WERI-Rb-1 (cell line): ENCODE results near the gene RLN1.
"Not testable (repeated sequence)": the region's sequence is repeated elsewhere in the genome, so short reads cannot be mapped to it uniquely, and the experiment has no call there.

Source experiments
- DNase-seq: peaks from one replicate; pipeline ENCODE4 v3.0.0-alpha.2; 2020
- H3K27ac ChIP-seq: fragments of 250-450 bp; sonication (Bioruptor Pico); 2 replicates; pipeline ENCODE4 v1.5.1; 2020; ENCODE audit warnings: mild to moderate bottlenecking, moderate library complexity
- H3K27me3 ChIP-seq: fragments of 250-450 bp; sonication (Bioruptor Pico); 2 replicates; pipeline ENCODE4 v1.5.1; 2021; ENCODE audit warnings: mild to moderate bottlenecking, low read depth, moderate library complexity; ENCODE audit not compliant: insufficient read depth, severe bottlenecking
- H3K36me3 ChIP-seq: fragments of 250-450 bp; sonication (Bioruptor Pico); 2 replicates; pipeline ENCODE4 v1.5.1; 2020; ENCODE audit warnings: mild to moderate bottlenecking, moderate library complexity
- H3K4me3 ChIP-seq: 2 replicates; pipeline ENCODE4 v1.5.1; 2011; ENCODE audit warnings: low read depth, mild to moderate bottlenecking, control low read depth, low read length
- H3K9me3 ChIP-seq: fragments of 250-450 bp; sonication (Bioruptor Pico); 2 replicates; pipeline ENCODE4 v1.5.1; 2021; ENCODE audit warnings: mild to moderate bottlenecking, moderate library complexity; ENCODE audit not compliant: severe bottlenecking
- TF ChIP-seq, protein P1 (sequence below): IDR thresholded peaks from 2 replicates; pipeline ENCODE4 v1.5.1; 2011; ENCODE audit warnings: low read depth, mild to moderate bottlenecking, control low read depth, inconsistent platforms, low read length

RLN1 gene

DNA sequence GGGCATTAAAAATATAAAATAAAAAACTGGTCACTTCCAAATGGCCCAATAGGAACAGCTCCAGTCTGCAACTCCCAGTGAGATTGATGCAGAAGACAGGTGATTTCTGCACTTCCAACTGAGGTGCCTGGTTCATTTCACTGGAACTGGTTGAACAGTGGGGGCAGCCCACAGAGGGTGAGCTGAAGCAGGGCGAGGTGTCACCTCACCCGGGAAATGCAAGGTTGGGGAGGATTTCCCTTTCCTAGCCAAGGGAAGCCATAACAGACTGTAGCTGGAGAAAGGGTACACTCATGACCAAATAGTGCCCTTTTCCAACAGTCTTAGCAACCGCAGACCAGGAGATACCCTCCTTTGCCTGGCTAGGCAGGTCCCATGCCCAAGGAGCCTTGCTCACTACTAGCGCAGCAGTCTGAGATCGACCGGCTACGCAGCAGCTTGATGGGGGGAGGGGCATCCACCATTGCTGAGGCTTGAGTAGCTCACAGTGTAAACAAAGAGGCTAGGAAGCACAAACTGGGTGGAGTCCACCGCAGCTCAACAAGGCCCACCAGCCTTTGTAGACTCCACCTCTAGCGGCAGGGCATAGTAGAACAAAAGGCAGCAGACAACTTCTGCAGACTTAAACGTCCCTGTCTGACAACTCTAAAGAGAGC, 12.7 kb downstream of the RLN1 start:
- Histone ChIP-seq H3K27ac (no peak overlapping the region), H3K27me3 (no peaks in the 10 kb centered on the region), H3K36me3 (no peaks in the 10 kb centered on the region), H3K4me3 (no peak overlapping the region; the same call in 1 of the 2 replicates), H3K9me3 (no peaks in the 10 kb centered on the region)
- DNase-seq: peak; percentile 38
- TF ChIP-seq, protein P1, sequence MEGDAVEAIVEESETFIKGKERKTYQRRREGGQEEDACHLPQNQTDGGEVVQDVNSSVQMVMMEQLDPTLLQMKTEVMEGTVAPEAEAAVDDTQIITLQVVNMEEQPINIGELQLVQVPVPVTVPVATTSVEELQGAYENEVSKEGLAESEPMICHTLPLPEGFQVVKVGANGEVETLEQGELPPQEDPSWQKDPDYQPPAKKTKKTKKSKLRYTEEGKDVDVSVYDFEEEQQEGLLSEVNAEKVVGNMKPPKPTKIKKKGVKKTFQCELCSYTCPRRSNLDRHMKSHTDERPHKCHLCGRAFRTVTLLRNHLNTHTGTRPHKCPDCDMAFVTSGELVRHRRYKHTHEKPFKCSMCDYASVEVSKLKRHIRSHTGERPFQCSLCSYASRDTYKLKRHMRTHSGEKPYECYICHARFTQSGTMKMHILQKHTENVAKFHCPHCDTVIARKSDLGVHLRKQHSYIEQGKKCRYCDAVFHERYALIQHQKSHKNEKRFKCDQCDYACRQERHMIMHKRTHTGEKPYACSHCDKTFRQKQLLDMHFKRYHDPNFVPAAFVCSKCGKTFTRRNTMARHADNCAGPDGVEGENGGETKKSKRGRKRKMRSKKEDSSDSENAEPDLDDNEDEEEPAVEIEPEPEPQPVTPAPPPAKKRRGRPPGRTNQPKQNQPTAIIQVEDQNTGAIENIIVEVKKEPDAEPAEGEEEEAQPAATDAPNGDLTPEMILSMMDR: no peak

DNA sequence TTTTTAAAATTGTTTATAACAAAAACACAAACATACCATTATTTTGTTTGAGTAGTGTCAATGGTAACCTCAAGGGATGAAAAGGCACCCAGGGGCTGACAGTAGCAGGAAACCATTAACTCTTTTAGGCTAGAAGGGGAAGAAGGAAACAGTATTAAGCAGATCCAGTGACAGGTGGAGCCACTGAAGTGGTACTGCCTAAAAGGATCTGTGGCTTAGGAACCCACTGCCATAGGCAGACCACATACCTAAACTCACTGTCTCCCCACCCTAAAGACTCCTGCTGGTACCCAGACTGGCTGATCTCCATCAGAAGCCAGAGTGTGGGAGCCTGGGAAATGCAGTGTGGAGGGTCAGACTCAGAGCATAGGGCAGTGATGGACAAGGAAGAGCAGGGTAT, 13.5 kb downstream of the RLN1 start:
- no peaks in the 10 kb centered on the region for H3K27me3 ChIP-seq
- no peaks in the 10 kb centered on the region for H3K9me3 ChIP-seq
- TF ChIP-seq, protein P1: no peak
- no peak for DNase-seq
- H3K36me3 ChIP-seq: no peaks in the 10 kb centered on the region
- no peak overlapping the region for H3K4me3 ChIP-seq
- no peak overlapping the region for H3K27ac ChIP-seq

DNA sequence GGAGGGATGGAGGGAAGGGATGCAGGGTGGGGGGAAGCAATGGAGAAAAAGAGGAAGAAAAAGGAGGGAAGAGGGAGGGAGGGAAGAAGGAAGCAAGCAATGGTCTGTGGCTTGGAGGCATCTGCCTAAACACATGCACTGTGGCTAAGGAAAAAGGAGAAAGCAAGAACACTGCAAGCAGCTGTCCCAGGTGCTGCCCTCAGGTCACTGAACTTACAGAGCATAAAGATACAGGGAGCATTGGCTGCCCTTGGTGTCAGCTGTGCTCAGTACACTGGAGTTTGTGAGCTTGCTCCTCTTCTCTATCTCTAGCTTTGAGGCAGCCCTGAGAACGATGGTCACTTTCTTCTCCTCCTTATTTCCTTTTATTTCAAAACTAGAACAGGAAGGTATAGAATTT, 18.1 kb downstream of the RLN1 start:
- DNase-seq, H3K27me3 ChIP-seq, H3K27ac ChIP-seq, H3K36me3 ChIP-seq, H3K9me3 ChIP-seq, H3K4me3 ChIP-seq: not testable (repeated sequence)

DNA sequence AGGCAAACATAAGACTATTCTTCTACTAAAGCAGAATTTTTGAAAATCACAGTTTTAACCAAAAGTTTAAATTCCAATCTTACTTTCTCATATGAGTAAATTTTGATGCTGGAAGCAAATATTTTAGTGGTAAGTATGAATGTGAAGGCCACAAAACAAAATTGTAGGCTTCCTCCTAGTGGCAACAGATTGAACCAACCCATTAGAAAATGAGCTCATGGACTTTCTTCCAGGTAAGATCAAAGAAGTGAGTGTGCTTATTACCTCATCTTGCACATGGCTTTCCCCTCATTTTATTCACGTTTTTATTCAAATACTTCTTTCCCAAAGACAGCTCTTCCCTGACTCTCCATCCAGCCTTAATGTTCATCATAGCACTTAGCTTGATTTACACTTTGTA, 18.6 kb downstream of the RLN1 start:
- TF ChIP-seq, protein P1: no peak
- Histone ChIP-seq H3K36me3 (no peaks in the 10 kb centered on the region), H3K9me3 (no peaks in the 10 kb centered on the region), H3K27ac (no peak overlapping the region), H3K4me3 (no peak overlapping the region), H3K27me3 (no peaks in the 10 kb centered on the region)
- no peak for DNase-seq

DNA sequence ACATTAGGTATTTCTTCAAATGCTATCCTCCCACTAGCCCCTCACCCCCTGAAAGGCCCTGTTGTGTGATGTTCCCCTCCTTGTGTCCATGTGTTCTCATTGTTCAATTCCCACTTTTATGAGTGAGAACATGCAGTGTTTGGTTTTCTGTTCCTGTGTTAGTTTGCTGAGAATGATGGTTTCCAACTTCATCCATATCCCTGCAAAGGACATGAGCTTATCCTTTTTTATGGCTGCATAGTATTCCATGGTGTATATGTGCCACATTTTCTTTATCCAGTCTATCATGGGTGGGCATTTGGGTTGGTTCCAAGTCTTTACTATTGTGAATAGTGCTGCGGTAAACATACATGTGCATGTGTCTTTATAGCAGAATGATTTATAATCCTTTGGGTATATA, 23.3 kb downstream of the RLN1 start:
- H3K9me3 ChIP-seq, H3K4me3 ChIP-seq, H3K36me3 ChIP-seq, H3K27ac ChIP-seq, H3K27me3 ChIP-seq, DNase-seq: not testable (repeated sequence)

DNA sequence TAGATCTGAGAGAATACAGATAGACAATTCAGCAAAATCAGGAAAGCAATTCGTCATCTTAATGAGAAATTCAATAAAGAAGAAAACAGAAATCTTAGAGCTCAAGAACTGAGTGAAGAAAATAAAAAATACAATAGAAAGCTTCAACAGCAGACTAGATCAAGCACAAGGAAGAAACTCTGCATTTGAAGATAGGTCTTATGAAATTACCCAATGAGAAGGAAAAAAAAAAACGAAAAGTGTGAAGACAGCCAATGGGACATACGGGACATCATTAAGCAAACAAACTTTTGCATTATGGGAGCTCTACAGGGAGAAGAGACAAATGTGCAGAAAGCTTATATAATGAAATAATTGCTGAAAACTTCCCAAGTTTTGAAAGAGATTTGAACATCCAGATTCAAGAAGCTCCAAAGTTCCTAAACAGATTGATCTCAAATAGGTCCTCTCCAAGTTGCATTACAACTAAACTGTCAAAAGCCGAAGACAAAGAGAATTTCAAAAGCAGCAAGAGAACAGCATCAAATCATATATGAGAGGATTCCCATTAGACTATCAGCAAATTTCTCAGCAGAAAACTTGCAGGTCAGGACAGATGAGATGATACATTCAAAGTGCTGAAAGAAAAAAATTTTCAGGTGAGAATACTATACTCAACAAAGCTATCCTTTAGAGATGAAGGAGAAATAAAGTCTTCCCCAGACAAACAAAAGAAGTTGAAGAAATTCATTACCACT, 24.3 kb downstream of the RLN1 start:
- Histone ChIP-seq H3K9me3 (peaks cover 10% of the 10 kb centered on the region), H3K27me3 (no peaks in the 10 kb centered on the region), H3K27ac (no peak overlapping the region), H3K36me3 (no peaks in the 10 kb centered on the region), H3K4me3 (no peak overlapping the region)
- TF ChIP-seq, protein P1: no peak
- DNase-seq: no peak
